Kidney (tissue), 14 donors: ENCODE measurements around the gene TACC3. TPM values are rescaled to one million over a fixed set of nuclear protein-coding genes. Genes with fewer than 3 reads are reported as not detected.

Experiments
- DNase-seq, 5 donors: peaks; one replicate each; pipeline ENCODE4 v3.0.0-alpha.2; 2013 to 2020
- FAIRE-seq: peaks from 2 replicates; lab custom pipeline; 2012; peaks lifted over from hg19 to GRCh38; lab: Jason Lieb, UNC
- H3K27ac ChIP-seq, 2 donors: one replicate each; pipeline ENCODE4 v1.7.0; 2013; ENCODE audit warnings: low read depth in 2 of 2, low read length in 2 of 2, inconsistent platforms in 1 of 2
- H3K27me3 ChIP-seq: one replicate; pipeline ENCODE4 v1.7.1; 2013; ENCODE audit warnings: low read length, inconsistent platforms; ENCODE audit not compliant: control insufficient read depth, insufficient read depth
- H3K36me3 ChIP-seq, 3 donors: one replicate each; pipeline versions ENCODE4 v1.7.0 to v1.7.1; 2013; ENCODE audit warnings: low read length in 3 of 3, control low read depth in 1 of 3, inconsistent platforms in 1 of 3; ENCODE audit not compliant: insufficient read depth in 3 of 3, control insufficient read depth in 2 of 3
- H3K4me1 ChIP-seq, 3 donors: one replicate each; pipeline versions ENCODE4 v1.7.0 to v1.7.1; 2013; ENCODE audit warnings: low read length in 3 of 3, inconsistent platforms in 1 of 3, low read depth in 1 of 3; ENCODE audit not compliant: control insufficient read depth in 2 of 3, insufficient read depth in 2 of 3
- H3K4me3 ChIP-seq, 3 donors: one replicate each; pipeline versions ENCODE4 v1.7.0 to v1.8.1; 2013; ENCODE audit warnings: low read length in 3 of 3, control low read depth in 1 of 3, inconsistent platforms in 1 of 3
- H3K9ac ChIP-seq, 3 donors: one replicate each; pipeline versions ENCODE4 v1.7.0 to v1.7.1; 2013; ENCODE audit warnings: low read length in 3 of 3, control low read depth in 1 of 3, inconsistent platforms in 1 of 3
- H3K9me3 ChIP-seq, 3 donors: one replicate each; pipeline versions ENCODE4 v1.7.0 to v1.7.1; 2013; ENCODE audit warnings: low read length in 3 of 3, control low read depth in 1 of 3, inconsistent platforms in 1 of 3; ENCODE audit not compliant: control insufficient read depth in 2 of 3, insufficient read depth in 1 of 3
- CTCF ChIP-seq: IDR thresholded peaks from 3 replicates; pipeline ENCODE4 v1.5.1; 2012; ENCODE audit warnings: mild to moderate bottlenecking, moderate library complexity, borderline replicate concordance; ENCODE audit not compliant: insufficient read depth; ENCODE audit errors: extremely low read depth
- intact Hi-C: fragments of 100-400 bp; cut with DNase I; formaldehyde crosslinking; loops from one replicate; pipeline ENCODE4 v1.11.1; 2022
- polyA plus RNA-seq: library from polyadenylated mRNA; stranded (reverse); fragments of 350-450 nt; fragmentation: Illumina TruSeq; extraction: RNeasy Lipid Tissue Mini Kit (QIAGEN cat#74804); gene quantifications from one replicate; pipeline ENCODE4 v1.2.3, GENCODE V29; 2014; ENCODE audit warnings: low read depth, low replicate concordance; ENCODE audit not compliant: insufficient read depth
- total RNA-seq: library from RNA; stranded (reverse); fragmentation: NEBNext Ultra II Directional; extraction: Animal tissue kit (Norgen Biotek cat#: 25700); gene quantifications from one replicate; pipeline ENCODE4 v1.2.1, GENCODE V29; 2021
- donor health status: control.
- donor health status: control.
- donor health status: control.
- donor health status: control.
- donor health status: control.
- donor health status: DM: yes; HTN: yes; CAD: no.
- donor health status: Normal renal cell carcinoma (clear cell type).

The TACC3 gene
- total and polyA plus RNA-seq, 2 donors from 2014 or later = 4.9 to 12.2 TPM

GRCh38 chr4:1738410-1738809 is 17.1 kb downstream of the TACC3 start:
- peaks cover 0 to 5% (median 0%) of the 10 kb centered on the region in 3 donors for H3K9me3 ChIP-seq
- H3K9ac ChIP-seq = no peak overlapping the region
- FAIRE-seq (no peak), DNase-seq (no peak)
- no peaks in the 10 kb centered on the region for H3K4me1 ChIP-seq
- no peaks in the 10 kb centered on the region for H3K36me3 ChIP-seq
- intact Hi-C loops = no loop called here
- H3K27ac ChIP-seq = no peak overlapping the region
- no peak overlapping the region for H3K4me3 ChIP-seq
- TF ChIP-seq CTCF = no peak
- no peaks in the 10 kb centered on the region for H3K27me3 ChIP-seq

GRCh38 chr4:1739358-1739757 is 18.0 kb downstream of the TACC3 start:
- Histone ChIP-seq H3K4me3 (no peak overlapping the region), H3K4me1 (no peaks in the 10 kb centered on the region), H3K27me3 (no peaks in the 10 kb centered on the region), H3K9me3 (peaks cover 0 to 5% (median 0%) of the 10 kb centered on the region in 3 donors), H3K36me3 (no peaks in the 10 kb centered on the region), H3K9ac (no peak overlapping the region), H3K27ac (no peak overlapping the region)
- no peak for DNase-seq
- FAIRE-seq = no peak
- TF ChIP-seq CTCF = no peak
- intact Hi-C loops = no loop called here

GRCh38 chr4:1740021-1740545 is 18.8 kb downstream of the TACC3 start:
- H3K36me3 ChIP-seq = no peaks in the 10 kb centered on the region
- TF ChIP-seq CTCF = no peak
- no peak for FAIRE-seq

GRCh38 chr4:1741208-1741607 is 19.9 kb downstream of the TACC3 start:
- H3K36me3 ChIP-seq = no peaks in the 10 kb centered on the region
- FAIRE-seq = no peak

More at GRCh38 chr4:1740021-1740545, 18.8 kb downstream of the TACC3 start:
- intact Hi-C loops = no loop called here
- H3K27me3 ChIP-seq = no peaks in the 10 kb centered on the region
- H3K27ac ChIP-seq = no peak overlapping the region
- H3K4me3 ChIP-seq = no peak overlapping the region
- no peak overlapping the region for H3K9ac ChIP-seq
- H3K4me1 ChIP-seq = no peaks in the 10 kb centered on the region
- no peak for DNase-seq
- peaks cover 0 to 5% (median 0%) of the 10 kb centered on the region in 3 donors for H3K9me3 ChIP-seq

More at GRCh38 chr4:1741208-1741607, 19.9 kb downstream of the TACC3 start:
- no peak overlapping the region for H3K4me3 ChIP-seq
- H3K4me1 ChIP-seq = no peaks in the 10 kb centered on the region
- no peak for TF ChIP-seq CTCF
- no peak for DNase-seq
- intact Hi-C loops = no loop called here
- H3K27me3 ChIP-seq = no peaks in the 10 kb centered on the region
- no peak overlapping the region for H3K27ac ChIP-seq
- no peak overlapping the region for H3K9ac ChIP-seq
- peaks cover 0 to 5% (median 0%) of the 10 kb centered on the region in 3 donors for H3K9me3 ChIP-seq
